Liver (tissue), 9 donors: ENCODE measurements around the gene WEE2. TPM values are rescaled to one million over a fixed set of nuclear protein-coding genes. Genes with fewer than 3 reads are reported as not detected.
A peak's percentile ranks its signal among the peaks of the same experiment; 100 is the strongest.
"Not testable (repeated sequence)": the region's sequence is repeated elsewhere in the genome, so short reads cannot be mapped to it uniquely, and the experiment has no call there.

Source experiments
- DNase-seq: peaks from one replicate; pipeline ENCODE4 v3.0.0-alpha.2; 2017; ENCODE audit warnings: low spot score
- H3K27ac ChIP-seq, 2 donors: one replicate each; pipeline ENCODE4 v1.7.0; 2013; ENCODE audit warnings: inconsistent platforms in 2 of 2, low read length in 2 of 2, control low read depth in 1 of 2, low read depth in 1 of 2, mild to moderate bottlenecking in 1 of 2
- H3K27me3 ChIP-seq, 4 donors: one replicate each; pipeline versions ENCODE4 v1.6.1 to v1.7.0; 2013; ENCODE audit warnings: low read length in 3 of 4, inconsistent platforms in 1 of 4, mild to moderate bottlenecking in 1 of 4, moderate library complexity in 1 of 4; ENCODE audit not compliant: control insufficient read depth in 4 of 4, insufficient read depth in 4 of 4
- H3K36me3 ChIP-seq, 4 donors: one replicate each; pipeline versions ENCODE4 v1.6.1 to v1.7.0; 2013; ENCODE audit warnings: low read length in 3 of 4, mild to moderate bottlenecking in 3 of 4, low read depth in 1 of 4, moderate library complexity in 1 of 4; ENCODE audit not compliant: control insufficient read depth in 4 of 4, insufficient read depth in 3 of 4
- H3K4me1 ChIP-seq, 4 donors: one replicate each; pipeline versions ENCODE4 v1.6.1 to v1.7.0; 2013; ENCODE audit warnings: low read length in 3 of 4, mild to moderate bottlenecking in 3 of 4, moderate library complexity in 1 of 4; ENCODE audit not compliant: control insufficient read depth in 4 of 4, insufficient read depth in 4 of 4
- H3K4me3 ChIP-seq, 3 donors: one replicate each; pipeline versions ENCODE4 v1.6.1 to v1.7.0; 2013; ENCODE audit warnings: low read length in 3 of 3, control low read depth in 1 of 3, low read depth in 1 of 3, mild to moderate bottlenecking in 1 of 3
- H3K9ac ChIP-seq, 2 donors: one replicate each; pipeline ENCODE4 v1.7.0; 2013; ENCODE audit warnings: low read length in 2 of 2, mild to moderate bottlenecking in 2 of 2, moderate library complexity in 2 of 2, control low read depth in 1 of 2, low read depth in 1 of 2
- H3K9me3 ChIP-seq, 4 donors: one replicate each; pipeline versions ENCODE4 v1.6.1 to v1.7.0; 2013; ENCODE audit warnings: low read length in 3 of 4; ENCODE audit not compliant: control insufficient read depth in 4 of 4
- FOXA2 ChIP-seq: IDR thresholded peaks from 2 replicates; pipeline ENCODE4 v1.6.1; 2016; ENCODE audit warnings: antibody characterized with exemption
- HNF4A ChIP-seq, 2 donors: conservative IDR thresholded peaks; 2 replicates each; pipeline ENCODE4 v1.6.1; 2016; ENCODE audit warnings: antibody characterized with exemption in 2 of 2, mild to moderate bottlenecking in 2 of 2
- NR2F2 ChIP-seq: IDR thresholded peaks from 2 replicates; pipeline ENCODE4 v1.6.1; 2016; ENCODE audit warnings: antibody characterized with exemption
- RAD21 ChIP-seq, 2 donors: IDR thresholded peaks; 2 replicates each; pipeline ENCODE4 v1.6.1; 2016; ENCODE audit warnings: antibody characterized with exemption in 2 of 2, mild to moderate bottlenecking in 2 of 2
- WGBS: extraction: QIAGEN DNeasy Blood & Tissue Kit; methylation state at CpG from one replicate; pipeline ENCODE4 v1.1.7; 2013; 5-methylcytosine and 5-hydroxymethylcytosine counted together
- polyA plus RNA-seq, 2 donors: library from polyadenylated mRNA; stranded (reverse) in 1 of 2; unstranded in 1 of 2; fragments of 200-250 nt in 1 of 2; fragments of >200 nt in 1 of 2; fragmentation: Nextera tagmentation in 1 of 2; extraction: Ambion mirVana in 1 of 2; gene quantifications; one replicate each; pipeline versions ENCODE4 v1.2.1 to v1.2.3, GENCODE V29; 2013 to 2015
- total RNA-seq, 2 donors: library from RNA; depleted of rRNA; stranded (reverse); fragments of >200 nt; gene quantifications; one replicate each; pipeline ENCODE4 v1.2.3, GENCODE V29; 2014
- TF ChIP-seq, protein P1 (sequence below): fragments of 150-350 bp; IDR thresholded peaks from 2 replicates; pipeline ENCODE4 v1.5.1; 2017; ENCODE audit warnings: improper control_type of control experiment, low read depth, low read length; ENCODE audit not compliant: missing input control
- TF ChIP-seq, protein P2 (sequence below): IDR thresholded peaks from 2 replicates; pipeline ENCODE4 v1.6.1; 2016; ENCODE audit warnings: antibody characterized with exemption, mild to moderate bottlenecking
- donor health status: healthy.
- donor health status: healthy.
- donor health status: healthy.
- donor health status: healthy.
- donor health status: healthy.

The WEE2 gene
- total and polyA plus RNA-seq, 4 donors, result not detected

- Histone ChIP-seq H3K4me1 (no peaks in the 10 kb centered on the region), H3K4me3 (no peak overlapping the region), H3K9me3 (peaks cover 6 to 23% (median 7%) of the 10 kb centered on the region in 4 donors), H3K27me3 (no peaks in the 10 kb centered on the region), H3K36me3 (peaks cover 19 to 82% (median 72%) of the 10 kb centered on the region in 4 donors), H3K9ac (no peak overlapping the region), H3K27ac (no peak overlapping the region)
- TF ChIP-seq, protein P1, sequence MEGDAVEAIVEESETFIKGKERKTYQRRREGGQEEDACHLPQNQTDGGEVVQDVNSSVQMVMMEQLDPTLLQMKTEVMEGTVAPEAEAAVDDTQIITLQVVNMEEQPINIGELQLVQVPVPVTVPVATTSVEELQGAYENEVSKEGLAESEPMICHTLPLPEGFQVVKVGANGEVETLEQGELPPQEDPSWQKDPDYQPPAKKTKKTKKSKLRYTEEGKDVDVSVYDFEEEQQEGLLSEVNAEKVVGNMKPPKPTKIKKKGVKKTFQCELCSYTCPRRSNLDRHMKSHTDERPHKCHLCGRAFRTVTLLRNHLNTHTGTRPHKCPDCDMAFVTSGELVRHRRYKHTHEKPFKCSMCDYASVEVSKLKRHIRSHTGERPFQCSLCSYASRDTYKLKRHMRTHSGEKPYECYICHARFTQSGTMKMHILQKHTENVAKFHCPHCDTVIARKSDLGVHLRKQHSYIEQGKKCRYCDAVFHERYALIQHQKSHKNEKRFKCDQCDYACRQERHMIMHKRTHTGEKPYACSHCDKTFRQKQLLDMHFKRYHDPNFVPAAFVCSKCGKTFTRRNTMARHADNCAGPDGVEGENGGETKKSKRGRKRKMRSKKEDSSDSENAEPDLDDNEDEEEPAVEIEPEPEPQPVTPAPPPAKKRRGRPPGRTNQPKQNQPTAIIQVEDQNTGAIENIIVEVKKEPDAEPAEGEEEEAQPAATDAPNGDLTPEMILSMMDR, result no peak
- TF ChIP-seq, protein P2, sequence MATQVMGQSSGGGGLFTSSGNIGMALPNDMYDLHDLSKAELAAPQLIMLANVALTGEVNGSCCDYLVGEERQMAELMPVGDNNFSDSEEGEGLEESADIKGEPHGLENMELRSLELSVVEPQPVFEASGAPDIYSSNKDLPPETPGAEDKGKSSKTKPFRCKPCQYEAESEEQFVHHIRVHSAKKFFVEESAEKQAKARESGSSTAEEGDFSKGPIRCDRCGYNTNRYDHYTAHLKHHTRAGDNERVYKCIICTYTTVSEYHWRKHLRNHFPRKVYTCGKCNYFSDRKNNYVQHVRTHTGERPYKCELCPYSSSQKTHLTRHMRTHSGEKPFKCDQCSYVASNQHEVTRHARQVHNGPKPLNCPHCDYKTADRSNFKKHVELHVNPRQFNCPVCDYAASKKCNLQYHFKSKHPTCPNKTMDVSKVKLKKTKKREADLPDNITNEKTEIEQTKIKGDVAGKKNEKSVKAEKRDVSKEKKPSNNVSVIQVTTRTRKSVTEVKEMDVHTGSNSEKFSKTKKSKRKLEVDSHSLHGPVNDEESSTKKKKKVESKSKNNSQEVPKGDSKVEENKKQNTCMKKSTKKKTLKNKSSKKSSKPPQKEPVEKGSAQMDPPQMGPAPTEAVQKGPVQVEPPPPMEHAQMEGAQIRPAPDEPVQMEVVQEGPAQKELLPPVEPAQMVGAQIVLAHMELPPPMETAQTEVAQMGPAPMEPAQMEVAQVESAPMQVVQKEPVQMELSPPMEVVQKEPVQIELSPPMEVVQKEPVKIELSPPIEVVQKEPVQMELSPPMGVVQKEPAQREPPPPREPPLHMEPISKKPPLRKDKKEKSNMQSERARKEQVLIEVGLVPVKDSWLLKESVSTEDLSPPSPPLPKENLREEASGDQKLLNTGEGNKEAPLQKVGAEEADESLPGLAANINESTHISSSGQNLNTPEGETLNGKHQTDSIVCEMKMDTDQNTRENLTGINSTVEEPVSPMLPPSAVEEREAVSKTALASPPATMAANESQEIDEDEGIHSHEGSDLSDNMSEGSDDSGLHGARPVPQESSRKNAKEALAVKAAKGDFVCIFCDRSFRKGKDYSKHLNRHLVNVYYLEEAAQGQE, result no peak
- no peak for TF ChIP-seq RAD21 (IDR thresholded peaks at IDR 0.05)
- 97% methylated on average over 2 of the region's 2 CpGs for WGBS
- no peak for DNase-seq
Measured at GRCh38 chr7:141748396-141748795, 40.2 kb downstream of the WEE2 start.

DNA sequence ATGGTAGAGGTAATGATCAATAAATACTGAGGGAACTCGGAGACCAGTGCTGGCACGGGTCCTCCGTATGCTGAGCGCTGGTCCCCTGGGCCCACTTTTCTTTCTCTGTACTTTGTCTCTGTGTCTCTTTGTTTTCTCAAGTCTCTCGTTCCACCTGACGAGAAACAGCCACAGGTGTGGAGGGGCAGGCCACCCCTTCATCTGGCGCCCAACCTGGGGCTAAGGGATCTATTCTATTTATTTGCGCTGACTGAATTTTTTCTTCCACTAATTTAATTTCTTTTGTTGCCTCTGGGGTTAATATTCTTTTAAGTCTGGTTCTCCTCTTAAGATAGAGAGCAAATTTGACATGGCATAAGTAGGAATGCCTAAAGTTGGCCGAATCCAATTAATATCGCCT lies 43.8 kb downstream of the WEE2 start:
- H3K9me3 ChIP-seq, result peaks cover 6 to 23% (median 7%) of the 10 kb centered on the region in 4 donors
- not testable (repeated sequence) for H3K27me3 ChIP-seq, H3K4me3 ChIP-seq, DNase-seq, H3K4me1 ChIP-seq, H3K9ac ChIP-seq, H3K27ac ChIP-seq
- 98% methylated on average over 10 of the region's 10 CpGs for whole genome bisulfite sequencing
- peaks cover 15 to 56% (median 50%) of the 10 kb centered on the region in 4 donors for H3K36me3 ChIP-seq

DNA sequence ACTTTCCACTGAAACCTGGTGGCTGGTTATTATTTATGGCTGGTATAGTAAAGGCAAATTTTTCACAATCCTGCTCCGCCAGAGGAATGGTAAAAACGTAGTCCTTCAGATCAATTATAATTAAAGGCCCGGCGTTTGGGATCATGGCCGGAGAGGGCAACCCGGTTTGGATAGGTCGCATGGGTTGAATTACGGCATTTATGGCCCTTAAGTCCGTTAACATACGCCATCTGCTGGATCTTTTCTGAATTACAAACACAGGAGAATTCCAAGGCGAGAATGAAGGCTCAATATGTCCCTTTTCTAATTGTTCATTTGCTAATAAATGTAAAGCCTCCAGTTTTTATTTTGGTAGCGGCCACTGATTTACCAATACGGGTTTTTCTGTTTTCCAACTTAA lies 44.5 kb downstream of the WEE2 start:
- Histone ChIP-seq H3K27me3 (no peaks in the 10 kb centered on the region), H3K4me1 (no peaks in the 10 kb centered on the region), H3K9ac (no peak overlapping the region), H3K9me3 (peaks cover 6 to 23% (median 7%) of the 10 kb centered on the region in 4 donors), H3K27ac (no peak overlapping the region), H3K36me3 (peaks cover 13 to 61% (median 53%) of the 10 kb centered on the region in 4 donors), H3K4me3 (no peak overlapping the region)
- 98% methylated on average over 13 of the region's 13 CpGs for WGBS
- DNase-seq, result no peak
- TF ChIP-seq NR2F2 (no peak), HNF4A (conservative IDR thresholded peaks at IDR 0.05) (no peak), FOXA2 (no peak)
- TF ChIP-seq, protein P1, result peak; percentile 16
